GM15510 (cell line): ENCODE data around the gene NOL9.

Source experiments
- POLR2A ChIP-seq: IDR thresholded peaks from 3 replicates; pipeline ENCODE4 v1.6.1; 2011; ENCODE audit warnings: borderline replicate concordance; ENCODE audit not compliant: insufficient read length; ENCODE audit errors: extremely low read depth

The NOL9 gene

DNA sequence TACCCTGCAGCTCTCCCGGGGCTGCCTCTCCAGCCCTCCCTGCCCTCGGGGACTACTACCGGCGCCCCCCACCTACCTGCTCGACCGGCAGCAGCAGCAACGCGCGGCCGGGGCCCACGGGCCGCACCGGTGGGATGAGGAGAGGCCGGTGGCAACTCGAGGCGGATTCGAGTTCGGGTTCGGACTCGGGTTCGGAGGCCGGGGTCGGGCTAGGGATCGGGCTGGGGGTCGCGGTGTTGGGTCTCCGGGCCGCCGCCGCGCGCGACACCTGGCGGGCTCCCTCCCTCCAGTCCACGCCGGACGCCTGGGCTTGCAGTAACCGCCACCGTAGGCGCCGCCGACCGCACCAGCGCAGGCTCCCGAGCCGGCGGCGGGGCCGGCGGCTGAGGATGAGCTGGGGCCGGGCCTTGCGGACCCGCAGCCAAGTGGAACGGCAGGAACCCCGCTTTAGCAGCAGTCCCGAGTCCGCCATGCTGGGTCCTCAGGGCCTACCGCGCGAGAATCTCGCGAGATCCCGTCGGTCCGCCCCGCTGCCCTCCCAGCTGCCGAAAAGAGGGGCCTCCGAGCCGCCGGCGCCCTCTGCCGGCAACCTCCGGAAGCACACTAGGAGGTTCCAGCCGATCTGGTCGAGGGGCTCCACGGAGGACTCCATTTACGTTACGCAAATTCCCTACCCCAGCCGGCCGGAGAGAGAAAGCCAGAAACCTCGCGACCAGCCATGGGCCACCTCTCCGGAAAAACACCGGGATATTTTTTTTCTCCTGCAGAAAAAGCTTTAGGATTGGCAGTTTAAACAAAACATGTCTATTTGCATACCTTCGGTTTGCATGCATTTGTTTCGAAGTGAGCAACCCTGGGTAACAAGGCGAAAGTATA is at the start of gene NOL9:
NOL9 (minus strand) TSS at position 483 of the 876 bp plus-strand sequence; CDS start at position 472, 11 bp downstream.
- peak; percentile 76 for TF ChIP-seq POLR2A

GRCh38 chr1:6603238-6603914 is 49.1 kb upstream of the NOL9 start:
- TF ChIP-seq POLR2A: no peak

GRCh38 chr1:6602669-6603237 is 48.4 kb upstream of the NOL9 start, which contains the start of gene KLHL21:
KLHL21 (minus strand) TSS chr1:6602869; CDS start chr1:6602817, 52 bp downstream.
- TF ChIP-seq POLR2A: peak; percentile 97

GRCh38 chr1:6601923-6602668 is 47.8 kb upstream of the NOL9 start:
- no peak for TF ChIP-seq POLR2A

DNA sequence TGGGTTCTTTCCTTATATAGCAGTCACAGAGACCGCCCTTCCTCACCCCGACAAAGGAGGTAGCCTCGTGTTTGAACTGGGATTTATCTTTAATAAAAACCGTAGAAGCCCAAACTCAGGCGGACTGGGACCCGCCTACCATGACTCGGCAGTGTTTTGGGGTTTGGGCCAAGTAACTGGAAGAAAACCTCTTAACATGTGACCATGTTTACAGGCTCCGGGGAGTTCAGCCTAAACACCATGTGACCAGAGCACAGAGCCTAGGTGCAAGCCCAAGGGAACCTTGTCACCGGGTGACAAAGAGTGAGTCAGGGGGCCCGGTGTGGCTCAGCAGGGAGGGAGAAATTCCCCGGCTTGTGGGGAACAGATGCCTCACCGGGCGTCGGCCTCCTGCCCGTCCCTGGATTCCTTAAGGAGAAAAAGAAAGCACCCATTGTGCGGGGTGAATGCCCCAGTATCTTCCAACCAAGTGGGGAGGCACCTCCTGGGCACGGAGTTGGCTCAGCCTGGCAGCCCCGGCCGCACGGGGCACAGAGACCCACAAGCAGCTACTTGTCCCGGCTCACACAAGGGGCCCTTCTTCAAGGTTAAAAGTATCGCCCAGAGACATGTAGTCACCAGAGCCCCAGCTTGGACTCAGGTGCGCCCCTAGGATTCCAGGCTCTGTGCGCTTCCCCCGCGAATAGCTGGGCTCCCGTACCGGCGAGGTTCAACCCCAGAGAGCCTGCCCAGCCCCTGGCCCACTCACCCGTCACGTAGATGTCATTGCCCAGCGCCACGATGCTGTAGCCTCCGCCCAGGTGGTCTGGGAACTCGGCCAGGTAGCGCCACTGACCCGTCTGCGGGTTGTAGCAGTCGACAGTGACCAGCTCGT is 47.0 kb upstream of the NOL9 start:
- no peak for TF ChIP-seq POLR2A

DNA sequence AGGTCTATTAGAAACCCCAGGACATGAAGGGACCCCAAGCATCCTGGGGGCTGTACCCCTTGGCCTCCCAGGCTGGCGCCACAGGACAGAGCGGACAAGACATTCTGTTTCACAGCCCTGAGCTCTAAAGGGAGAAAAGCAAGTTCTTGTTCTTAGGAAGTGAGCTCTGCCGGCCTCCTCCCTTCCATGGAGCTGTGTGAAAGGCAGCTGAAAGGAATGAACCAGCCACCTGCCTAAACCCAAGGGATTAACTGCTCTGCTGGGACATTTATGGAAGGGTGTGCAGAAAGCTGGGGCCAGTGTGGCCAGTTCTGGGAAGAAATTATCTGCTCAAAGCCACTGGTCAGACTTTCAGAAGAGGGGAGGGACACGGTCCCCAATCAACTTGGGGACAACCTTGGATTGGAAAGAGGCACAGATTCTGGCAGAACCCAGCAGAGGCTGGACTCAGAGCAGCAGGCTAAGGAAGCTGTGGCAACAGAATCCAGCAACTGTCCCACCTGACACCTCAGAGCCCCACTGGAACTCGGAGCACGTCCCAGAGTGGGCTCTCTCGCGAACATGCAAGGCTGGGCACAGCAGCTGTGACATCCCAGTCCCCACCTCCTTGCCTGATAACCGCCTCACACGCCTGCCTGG is 46.2 kb upstream of the NOL9 start:
- TF ChIP-seq POLR2A: no peak

GRCh38 chr1:6599141-6599975 is 45.0 kb upstream of the NOL9 start:
- TF ChIP-seq POLR2A: no peak

GRCh38 chr1:6597777-6598131 is 43.4 kb upstream of the NOL9 start:
- TF ChIP-seq POLR2A: no peak

DNA sequence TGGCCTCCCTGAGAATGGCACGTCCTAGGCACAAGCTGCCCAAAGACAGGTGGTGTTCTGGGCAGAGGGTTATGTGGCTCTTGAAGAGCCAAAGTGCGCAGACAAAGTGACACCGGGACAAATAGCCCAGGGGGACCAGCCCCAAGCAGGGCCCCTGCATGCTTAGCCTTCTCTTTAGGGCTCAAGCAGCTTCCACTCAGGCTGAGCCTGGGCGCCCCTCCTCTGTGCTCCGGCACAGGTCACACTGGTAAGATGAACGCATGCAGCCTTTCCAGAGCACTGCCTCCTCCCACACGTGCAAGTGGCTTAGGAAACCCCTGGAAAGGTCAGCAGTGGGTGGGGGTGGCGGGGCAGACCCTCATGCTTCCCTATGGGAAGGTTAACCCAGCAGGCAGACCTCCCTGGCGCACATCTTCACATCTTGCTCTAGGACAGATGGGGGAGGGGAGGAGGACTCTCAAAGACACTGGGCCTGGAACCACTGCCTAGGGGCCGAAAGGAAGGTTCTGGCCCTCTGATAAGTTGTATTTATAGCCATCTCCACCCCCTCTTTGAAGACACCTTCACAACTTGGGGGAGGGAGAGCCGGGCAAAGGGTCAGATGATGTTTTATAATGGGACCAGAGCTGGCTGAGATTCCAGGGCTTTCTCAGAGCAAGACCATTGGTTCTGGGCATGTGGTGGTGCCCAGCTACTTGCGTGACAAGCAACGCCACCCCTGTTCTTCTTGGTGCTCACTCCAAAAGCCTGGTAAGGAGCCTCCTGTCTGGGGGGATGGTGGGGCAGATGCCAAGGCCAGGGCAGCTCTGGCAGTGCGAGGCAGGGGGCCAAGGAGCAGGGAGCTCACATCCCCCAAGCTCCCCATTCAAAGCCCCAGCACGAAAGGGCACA is 42.8 kb upstream of the NOL9 start:
- no peak for TF ChIP-seq POLR2A

GRCh38 chr1:6596351-6596750 is 42.0 kb upstream of the NOL9 start:
- no peak for TF ChIP-seq POLR2A

DNA sequence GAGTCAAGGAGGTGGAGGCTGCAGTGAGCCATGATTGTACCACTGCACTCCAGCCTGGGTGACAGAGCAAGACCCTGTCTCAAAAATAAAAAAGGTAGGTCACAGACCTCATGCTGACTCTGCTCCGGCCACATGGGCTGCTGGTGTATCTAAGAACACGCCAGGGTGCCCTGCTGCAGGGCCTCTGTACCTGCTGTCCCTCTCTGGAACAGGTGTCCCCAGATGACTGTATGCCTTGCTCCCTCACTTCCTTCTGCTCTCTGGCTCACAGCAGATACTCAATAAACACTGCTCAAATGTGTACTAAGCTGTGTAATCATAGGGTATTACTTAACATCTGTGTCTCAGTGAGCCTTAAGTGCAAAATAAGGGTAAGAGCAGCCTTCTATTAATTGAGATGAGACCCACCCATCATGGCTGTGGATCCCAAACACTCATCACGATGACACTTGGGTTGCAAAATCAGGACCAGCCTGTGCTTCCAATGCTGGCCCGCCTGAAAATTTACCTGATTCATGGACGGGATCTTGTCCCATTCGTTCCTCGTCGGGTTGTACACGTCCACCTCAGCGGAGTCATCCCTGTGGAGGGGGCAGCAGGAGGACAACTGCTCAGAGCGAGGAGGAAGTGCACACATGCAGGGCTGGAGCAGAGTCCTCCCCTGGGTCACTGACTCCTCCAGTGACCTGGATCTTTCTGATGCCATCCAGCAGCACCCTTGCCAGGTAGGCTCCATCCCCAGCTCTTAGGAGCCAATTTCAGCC is 40.8 kb upstream of the NOL9 start:
- no peak for TF ChIP-seq POLR2A
